HL-60 (cell line): ENCODE data around the gene MOCOS.

Experiments
- DNase-seq, 2 experiments: peaks; one replicate each; pipeline ENCODE4 v3.0.0-alpha.2; 2010 to 2020; ENCODE audit warnings: low read depth in 1 of 2, low spot score in 1 of 2
- H3K27ac ChIP-seq: fragments of 250-450 bp; sonication (Bioruptor Pico); replicated peaks from 2 replicates; pipeline ENCODE4 v1.5.1; 2020; ENCODE audit warnings: mild to moderate bottlenecking, moderate library complexity
- H3K27me3 ChIP-seq: fragments of 250-450 bp; sonication (Bioruptor Pico); 2 replicates; pipeline ENCODE4 v1.5.1; 2021; ENCODE audit warnings: mild to moderate bottlenecking, moderate library complexity; ENCODE audit not compliant: insufficient read depth, poor library complexity, severe bottlenecking
- H3K4me3 ChIP-seq: replicated peaks from 2 replicates; pipeline ENCODE4 v1.5.1; 2011; ENCODE audit warnings: mild to moderate bottlenecking, control low read depth, low read length; ENCODE audit not compliant: insufficient read depth
- GABPA ChIP-seq: IDR thresholded peaks from 2 replicates; pipeline ENCODE4 v1.6.1; 2012; ENCODE audit warnings: low read depth
- POLR2AphosphoS5 ChIP-seq: IDR thresholded peaks from 2 replicates; pipeline ENCODE4 v1.6.1; 2012; ENCODE audit warnings: low read depth
- SPI1 ChIP-seq: IDR thresholded peaks from 2 replicates; pipeline ENCODE4 v1.6.1; 2012; ENCODE audit warnings: low read depth, mild to moderate bottlenecking, borderline replicate concordance
- TF ChIP-seq, protein P1 (sequence below): IDR thresholded peaks from one replicate; pipeline ENCODE4 v1.5.1; 2011; ENCODE audit warnings: low read length, control low read depth, inconsistent platforms; ENCODE audit not compliant: insufficient read depth
- TF ChIP-seq, protein P2 (sequence below): IDR thresholded peaks from 2 replicates; pipeline ENCODE4 v1.6.1; 2012; ENCODE audit warnings: low read depth; ENCODE audit not compliant: insufficient replicate concordance

The MOCOS gene

DNA sequence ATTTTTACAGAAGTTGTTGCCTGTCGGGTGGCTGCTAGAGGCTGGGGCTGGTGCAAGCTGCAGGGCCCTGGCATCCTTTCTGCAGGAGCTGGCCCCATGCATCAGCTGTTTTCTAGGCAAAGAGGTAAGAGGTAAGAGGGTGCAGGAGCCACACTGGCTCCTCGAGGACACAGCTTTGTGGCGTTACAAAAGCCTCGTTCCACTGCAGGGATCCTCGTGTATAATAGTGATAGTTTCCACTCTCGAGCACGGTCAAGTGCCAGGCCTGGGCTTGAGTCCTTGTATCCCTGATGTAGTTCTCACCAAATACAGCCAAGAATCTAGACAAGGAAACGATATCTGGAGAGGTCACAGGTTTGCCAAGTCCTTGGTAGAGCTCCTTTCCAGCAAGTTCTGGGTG is 77.0 kb downstream of the MOCOS start:
- no peak for DNase-seq
- TF ChIP-seq SPI1 (no peak), POLR2AphosphoS5 (no peak), GABPA (no peak)
- TF ChIP-seq, protein P1, sequence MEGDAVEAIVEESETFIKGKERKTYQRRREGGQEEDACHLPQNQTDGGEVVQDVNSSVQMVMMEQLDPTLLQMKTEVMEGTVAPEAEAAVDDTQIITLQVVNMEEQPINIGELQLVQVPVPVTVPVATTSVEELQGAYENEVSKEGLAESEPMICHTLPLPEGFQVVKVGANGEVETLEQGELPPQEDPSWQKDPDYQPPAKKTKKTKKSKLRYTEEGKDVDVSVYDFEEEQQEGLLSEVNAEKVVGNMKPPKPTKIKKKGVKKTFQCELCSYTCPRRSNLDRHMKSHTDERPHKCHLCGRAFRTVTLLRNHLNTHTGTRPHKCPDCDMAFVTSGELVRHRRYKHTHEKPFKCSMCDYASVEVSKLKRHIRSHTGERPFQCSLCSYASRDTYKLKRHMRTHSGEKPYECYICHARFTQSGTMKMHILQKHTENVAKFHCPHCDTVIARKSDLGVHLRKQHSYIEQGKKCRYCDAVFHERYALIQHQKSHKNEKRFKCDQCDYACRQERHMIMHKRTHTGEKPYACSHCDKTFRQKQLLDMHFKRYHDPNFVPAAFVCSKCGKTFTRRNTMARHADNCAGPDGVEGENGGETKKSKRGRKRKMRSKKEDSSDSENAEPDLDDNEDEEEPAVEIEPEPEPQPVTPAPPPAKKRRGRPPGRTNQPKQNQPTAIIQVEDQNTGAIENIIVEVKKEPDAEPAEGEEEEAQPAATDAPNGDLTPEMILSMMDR, result no peak
- TF ChIP-seq, protein P2, sequence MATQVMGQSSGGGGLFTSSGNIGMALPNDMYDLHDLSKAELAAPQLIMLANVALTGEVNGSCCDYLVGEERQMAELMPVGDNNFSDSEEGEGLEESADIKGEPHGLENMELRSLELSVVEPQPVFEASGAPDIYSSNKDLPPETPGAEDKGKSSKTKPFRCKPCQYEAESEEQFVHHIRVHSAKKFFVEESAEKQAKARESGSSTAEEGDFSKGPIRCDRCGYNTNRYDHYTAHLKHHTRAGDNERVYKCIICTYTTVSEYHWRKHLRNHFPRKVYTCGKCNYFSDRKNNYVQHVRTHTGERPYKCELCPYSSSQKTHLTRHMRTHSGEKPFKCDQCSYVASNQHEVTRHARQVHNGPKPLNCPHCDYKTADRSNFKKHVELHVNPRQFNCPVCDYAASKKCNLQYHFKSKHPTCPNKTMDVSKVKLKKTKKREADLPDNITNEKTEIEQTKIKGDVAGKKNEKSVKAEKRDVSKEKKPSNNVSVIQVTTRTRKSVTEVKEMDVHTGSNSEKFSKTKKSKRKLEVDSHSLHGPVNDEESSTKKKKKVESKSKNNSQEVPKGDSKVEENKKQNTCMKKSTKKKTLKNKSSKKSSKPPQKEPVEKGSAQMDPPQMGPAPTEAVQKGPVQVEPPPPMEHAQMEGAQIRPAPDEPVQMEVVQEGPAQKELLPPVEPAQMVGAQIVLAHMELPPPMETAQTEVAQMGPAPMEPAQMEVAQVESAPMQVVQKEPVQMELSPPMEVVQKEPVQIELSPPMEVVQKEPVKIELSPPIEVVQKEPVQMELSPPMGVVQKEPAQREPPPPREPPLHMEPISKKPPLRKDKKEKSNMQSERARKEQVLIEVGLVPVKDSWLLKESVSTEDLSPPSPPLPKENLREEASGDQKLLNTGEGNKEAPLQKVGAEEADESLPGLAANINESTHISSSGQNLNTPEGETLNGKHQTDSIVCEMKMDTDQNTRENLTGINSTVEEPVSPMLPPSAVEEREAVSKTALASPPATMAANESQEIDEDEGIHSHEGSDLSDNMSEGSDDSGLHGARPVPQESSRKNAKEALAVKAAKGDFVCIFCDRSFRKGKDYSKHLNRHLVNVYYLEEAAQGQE, result no peak

DNA sequence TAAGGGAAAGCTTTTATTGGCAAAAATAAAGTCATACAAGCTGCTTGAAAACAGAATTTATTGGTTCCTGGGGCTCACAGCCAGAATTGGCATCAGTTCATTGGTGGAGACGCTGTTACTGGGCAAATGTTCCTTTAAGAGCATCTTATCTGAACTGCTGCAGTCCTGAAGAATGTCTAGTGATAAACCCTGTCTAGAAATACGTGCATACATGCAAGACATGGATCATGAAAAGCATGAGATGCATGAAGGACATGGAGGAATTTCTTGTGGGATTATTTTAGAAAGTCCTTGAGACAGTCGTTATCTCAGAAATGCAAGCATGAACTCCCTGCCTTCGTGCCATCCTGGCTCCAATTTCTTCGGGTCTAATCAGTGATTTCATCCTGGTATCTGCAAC is 77.7 kb downstream of the MOCOS start:
- no peak overlapping the region for H3K4me3 ChIP-seq
- no peak for DNase-seq
- H3K27ac ChIP-seq, result no peak overlapping the region
- TF ChIP-seq, protein P1, result no peak
- no peak for TF ChIP-seq POLR2AphosphoS5
- TF ChIP-seq SPI1, result no peak
- TF ChIP-seq, protein P2, result no peak
- TF ChIP-seq GABPA, result no peak
- peaks cover 27% of the 10 kb centered on the region for H3K27me3 ChIP-seq

More for the DNA sequence above, 77.0 kb downstream of the MOCOS start:
- H3K4me3 ChIP-seq, result no peak overlapping the region
- H3K27me3 ChIP-seq, result peaks cover 27% of the 10 kb centered on the region
- H3K27ac ChIP-seq, result no peak overlapping the region

DNA sequence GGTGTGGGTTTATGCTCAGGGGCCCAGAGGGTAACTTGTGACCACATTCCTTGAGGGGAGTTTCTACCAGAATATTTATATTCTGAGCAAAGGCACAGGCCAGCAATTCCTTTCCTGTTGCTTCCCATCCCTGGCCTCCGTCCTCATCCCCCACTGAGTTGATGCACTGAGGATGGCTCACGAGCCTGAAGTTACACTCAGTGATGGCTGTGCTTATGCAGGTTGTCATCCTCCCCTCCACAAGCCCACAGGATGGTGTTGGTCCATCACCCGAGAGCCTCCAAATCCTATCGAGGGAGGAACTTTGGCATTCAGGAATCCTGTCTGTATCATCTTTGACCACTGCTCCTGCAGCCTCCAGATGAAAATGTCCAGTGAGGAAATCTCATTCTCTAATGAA is 81.9 kb downstream of the MOCOS start:
- TF ChIP-seq, protein P1, result no peak
- no peak for TF ChIP-seq GABPA
- TF ChIP-seq, protein P2, result no peak
- no peak for TF ChIP-seq POLR2AphosphoS5
- no peak for TF ChIP-seq SPI1
- Histone ChIP-seq H3K4me3 (no peak overlapping the region), H3K27me3 (peaks cover 20% of the 10 kb centered on the region), H3K27ac (no peak overlapping the region)
- no peak for DNase-seq
